ENCODE measurements around the gene ITGA6.
A peak's percentile ranks its signal among the peaks of the same experiment; 100 is the strongest.
"Not testable (repeated sequence)": the region's sequence is repeated elsewhere in the genome, so short reads cannot be mapped to it uniquely, and the experiment has no call there.

ITGA6 gene

DNA sequence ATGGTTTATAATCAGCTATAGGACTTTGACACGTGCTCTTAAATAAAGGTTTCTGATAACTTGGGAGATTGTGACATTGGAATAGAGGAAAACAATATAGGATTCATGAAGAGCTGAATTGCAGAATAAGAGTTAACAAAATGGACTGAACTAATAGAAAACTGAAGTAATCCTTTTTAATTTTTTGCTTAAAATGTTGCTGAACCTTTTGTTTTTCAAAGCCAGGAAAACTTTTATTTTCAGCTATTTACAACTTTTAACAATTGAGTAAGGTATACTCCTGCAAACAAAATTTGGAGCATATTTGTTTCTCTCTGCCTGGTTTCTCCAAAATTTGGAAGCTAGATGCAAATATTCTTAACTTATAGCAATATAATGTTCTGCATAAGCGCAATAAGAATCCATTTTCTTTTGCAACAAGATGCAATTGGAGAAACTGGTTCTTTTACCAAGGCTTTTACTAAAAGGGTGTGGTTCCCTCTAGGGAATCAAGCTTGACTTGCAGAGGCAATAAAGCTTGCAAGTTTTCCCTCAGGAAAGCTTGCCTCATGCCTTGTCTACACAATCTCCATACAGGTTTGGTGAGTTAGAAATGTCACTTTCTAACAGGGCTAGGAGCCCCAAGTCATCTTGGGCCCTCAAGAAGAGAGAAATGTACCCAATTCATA lies 118.2 kb downstream of the ITGA6 start:
- Histone ChIP-seq H3K4me3 (ENCODE audit: low read depth, low read length) (no peak overlapping the region), H3K4me1 (ENCODE audit: control insufficient read depth, insufficient read depth, low read length) (no peaks in the 10 kb centered on the region), H3K27ac (ENCODE audit: extremely low read depth, low read depth, low read length) (no peak overlapping the region), H3K36me3 (ENCODE audit: control insufficient read depth in 2 of 2, insufficient read depth in 1 of 2, low read length in 2 of 2) (no peaks in the 10 kb centered on the region), H3K9me3 (ENCODE audit: control insufficient read depth, insufficient read depth, low read depth, low read length) (no peaks in the 10 kb centered on the region)
- POLR2A ChIA-PET = interaction anchor here (1.6 kb wide), 1 partner anchor 10 kb away, joined by 7 read pairs; the partner anchor contains the start of gene PDK1
- CTCF ChIA-PET = no interaction called here
- TF ChIP-seq ZNF18 (tag by site-specific recombination; IDR thresholded peaks at IDR 0.05) (no peak), KLF1 (tag by site-specific recombination; IDR thresholded peaks at IDR 0.05) (peak; percentile 32; the same call in 1 of the 2 replicates), SETDB1 (IDR thresholded peaks at IDR 0.05; ENCODE audit: insufficient read length, low read length) (peak; percentile 91)

DNA sequence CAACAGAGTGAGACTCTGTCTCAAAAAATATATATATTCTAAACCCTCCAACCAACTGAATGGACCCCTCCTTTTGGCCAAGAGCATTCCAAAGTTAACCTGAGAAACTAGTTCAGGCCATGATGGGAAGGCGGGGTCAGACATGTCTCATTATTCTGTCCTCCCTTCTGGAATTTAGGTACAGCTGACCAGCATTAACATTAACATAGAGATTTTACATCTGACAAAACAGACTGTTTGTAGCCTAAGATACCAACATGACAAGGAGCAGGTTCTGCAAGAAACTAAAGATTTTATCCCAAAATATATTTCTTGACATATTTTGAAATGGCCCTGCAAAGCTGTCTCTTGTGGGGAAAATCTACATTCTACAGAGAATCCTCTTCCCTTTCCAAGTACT lies 121.7 kb downstream of the ITGA6 start:
- ChIA-PET POLR2A (no interaction called here), CTCF (interaction anchor here (0.7 kb wide), 1 partner anchor 668 kb away, joined by 3 read pairs; no protein-coding TSS in a partner anchor)
- Histone ChIP-seq H3K4me3 (ENCODE audit: low read depth, low read length) (no peak overlapping the region), H3K9me3 (ENCODE audit: control insufficient read depth, insufficient read depth, low read depth, low read length) (no peaks in the 10 kb centered on the region), H3K4me1 (ENCODE audit: control insufficient read depth, insufficient read depth, low read length) (no peaks in the 10 kb centered on the region), H3K27ac (ENCODE audit: extremely low read depth, low read depth, low read length) (no peak overlapping the region), H3K36me3 (ENCODE audit: control insufficient read depth in 2 of 2, insufficient read depth in 1 of 2, low read length in 2 of 2) (no peaks in the 10 kb centered on the region)
- TF ChIP-seq ZNF791 (tag by site-specific recombination; IDR thresholded peaks at IDR 0.05) (no peak), ZNF560 (tag by site-specific recombination; IDR thresholded peaks at IDR 0.05; ENCODE audit: borderline replicate concordance) (no peak), ZNF529 (tag by site-specific recombination; IDR thresholded peaks at IDR 0.05; ENCODE audit: insufficient replicate concordance) (no peak), ZNF221 (tag by site-specific recombination; IDR thresholded peaks at IDR 0.05; ENCODE audit: borderline replicate concordance) (no peak), ZNF629 (tag by site-specific recombination; IDR thresholded peaks at IDR 0.05) (no peak), OSR2 (tag by site-specific recombination; IDR thresholded peaks at IDR 0.05) (no peak), ZNF148 (tag by site-specific recombination; IDR thresholded peaks at IDR 0.05; ENCODE audit: borderline replicate concordance) (no peak), ZSCAN4 (tag by site-specific recombination; IDR thresholded peaks at IDR 0.05) (no peak), PATZ1 (tag by site-specific recombination; IDR thresholded peaks at IDR 0.05) (no peak), ZNF184 (tag by site-specific recombination; IDR thresholded peaks at IDR 0.05) (no peak)
- TF ChIP-seq, protein P1, sequence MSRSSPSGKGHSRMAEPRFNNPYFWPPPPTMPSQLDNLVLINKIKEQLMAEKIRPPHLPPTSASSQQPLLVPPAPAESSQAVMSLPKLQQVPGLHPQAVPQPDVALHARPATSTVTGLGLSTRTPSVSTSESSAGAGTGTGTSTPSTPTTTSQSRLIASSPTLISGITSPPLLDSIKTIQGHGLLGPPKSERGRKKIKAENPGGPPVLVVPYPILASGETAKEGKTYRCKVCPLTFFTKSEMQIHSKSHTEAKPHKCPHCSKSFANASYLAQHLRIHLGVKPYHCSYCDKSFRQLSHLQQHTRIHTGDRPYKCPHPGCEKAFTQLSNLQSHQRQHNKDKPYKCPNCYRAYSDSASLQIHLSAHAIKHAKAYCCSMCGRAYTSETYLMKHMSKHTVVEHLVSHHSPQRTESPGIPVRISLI (tag by site-specific recombination; IDR thresholded peaks at IDR 0.05) = no peak
- TF ChIP-seq, protein P2, sequence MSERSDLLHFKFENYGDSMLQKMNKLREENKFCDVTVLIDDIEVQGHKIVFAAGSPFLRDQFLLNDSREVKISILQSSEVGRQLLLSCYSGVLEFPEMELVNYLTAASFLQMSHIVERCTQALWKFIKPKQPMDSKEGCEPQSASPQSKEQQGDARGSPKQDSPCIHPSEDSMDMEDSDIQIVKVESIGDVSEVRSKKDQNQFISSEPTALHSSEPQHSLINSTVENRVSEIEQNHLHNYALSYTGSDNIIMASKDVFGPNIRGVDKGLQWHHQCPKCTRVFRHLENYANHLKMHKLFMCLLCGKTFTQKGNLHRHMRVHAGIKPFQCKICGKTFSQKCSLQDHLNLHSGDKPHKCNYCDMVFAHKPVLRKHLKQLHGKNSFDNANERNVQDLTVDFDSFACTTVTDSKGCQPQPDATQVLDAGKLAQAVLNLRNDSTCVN (tag by site-specific recombination; optimal IDR thresholded peaks at IDR 0.05) = no peak

DNA sequence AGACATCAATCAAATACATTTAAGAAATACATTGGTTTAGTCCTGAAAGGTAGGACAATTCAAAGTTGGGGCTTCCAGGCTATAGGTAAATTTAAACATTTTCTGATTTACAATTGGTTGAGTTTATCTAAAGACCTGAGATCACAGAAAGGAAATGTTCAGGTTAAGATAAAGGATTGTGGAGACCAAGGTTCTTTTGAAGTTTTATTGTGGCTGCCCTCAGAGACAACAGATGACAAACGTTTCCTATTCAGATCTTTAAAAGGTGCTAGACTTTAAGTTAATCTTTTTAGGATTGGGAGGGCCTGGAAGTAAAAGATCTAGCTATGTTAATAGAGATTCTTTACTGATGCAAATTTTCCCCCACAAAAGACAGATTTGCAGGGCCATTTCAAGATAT lies 122.4 kb downstream of the ITGA6 start:
- H3K36me3 ChIP-seq (ENCODE audit: control insufficient read depth in 2 of 2, insufficient read depth in 1 of 2, low read length in 2 of 2) = not testable (repeated sequence)

More for the DNA sequence above, 122.4 kb downstream of the ITGA6 start:
- H3K9me3 ChIP-seq (ENCODE audit: control insufficient read depth, insufficient read depth, low read depth, low read length); CTCF ChIA-PET; H3K4me3 ChIP-seq (ENCODE audit: low read depth, low read length); POLR2A ChIA-PET; H3K27ac ChIP-seq (ENCODE audit: extremely low read depth, low read depth, low read length); H3K4me1 ChIP-seq (ENCODE audit: control insufficient read depth, insufficient read depth, low read length): not testable (repeated sequence)

All from HEK293 (cell line).